IMR-90 (cell line): ENCODE results near the gene TMEM181. TPM values are rescaled to one million over a fixed set of nuclear protein-coding genes. Genes with fewer than 3 reads are reported as not detected.
A peak's percentile ranks its signal among the peaks of the same experiment; 100 is the strongest.

Experiments used
- ATAC-seq: fragments of 200-7000 bp; cut with Tn5 transposase; 2 replicates; pipeline ENCODE4 v1.9.1; 2020; ENCODE audit warnings: low read depth, mild to moderate bottlenecking, moderate library complexity
- BruUV-seq: library from RNA; stranded (reverse); fragments of 400-500 nt; replicated peaks from 2 replicates; lab custom pipeline; 2021; lab: Mats Ljungman, UMichigan
- CTCF ChIA-PET: fragments of 300-600 bp; formaldehyde crosslinking; extraction: SDS; loops from one replicate; lab custom pipeline; 2021; ENCODE audit warnings: antibody characterized with exemption; lab: Yijun Ruan, JAX
- POLR2A ChIA-PET: fragments of 300-600 bp; sonication (Branson Sonifier 250); formaldehyde crosslinking; loops from one replicate; lab custom pipeline; 2022; ENCODE audit warnings: antibody characterized with exemption; ENCODE audit not compliant: unreplicated experiment; lab: Charles Lee
- DNase-seq: peaks from one replicate; pipeline ENCODE4 v3.0.0; 2013
- H2AFZ ChIP-seq: replicated peaks from 2 replicates; pipeline ENCODE3; 2013; ENCODE audit warnings: low read length, mild to moderate bottlenecking; ENCODE audit not compliant: poor library complexity
- H2AK5ac ChIP-seq: 2 replicates; pipeline ENCODE4 v1.6.1; 2013; ENCODE audit warnings: low read depth, low read length, inconsistent platforms
- H2AK9ac ChIP-seq: replicated peaks from 2 replicates; pipeline ENCODE3; 2013; ENCODE audit warnings: mild to moderate bottlenecking, low read depth, low read length, moderate library complexity; ENCODE audit not compliant: poor library complexity
- H2BK120ac ChIP-seq: 2 replicates; pipeline ENCODE4 v1.6.1; 2013; ENCODE audit warnings: low read depth, low read length, inconsistent platforms
- H2BK15ac ChIP-seq: 3 replicates; pipeline ENCODE4 v1.6.1; 2013; ENCODE audit warnings: low read depth, low read length, inconsistent platforms
- H2BK20ac ChIP-seq: 2 replicates; pipeline ENCODE4 v1.6.1; 2013; ENCODE audit warnings: low read depth, mild to moderate bottlenecking, inconsistent platforms, low read length, moderate library complexity
- H2BK5ac ChIP-seq: 2 replicates; pipeline ENCODE4 v1.6.1; 2013; ENCODE audit warnings: mild to moderate bottlenecking, low read depth, low read length, inconsistent platforms; ENCODE audit not compliant: poor library complexity, severe bottlenecking
- H3K14ac ChIP-seq: replicated peaks from 2 replicates; pipeline ENCODE4 v1.6.1; 2013; ENCODE audit warnings: low read depth, low read length, inconsistent platforms
- H3K18ac ChIP-seq: 2 replicates; pipeline ENCODE4 v1.6.1; 2013; ENCODE audit warnings: low read depth, low read length, control low read depth
- H3K23ac ChIP-seq: 2 replicates; pipeline ENCODE4 v1.6.1; 2013; ENCODE audit warnings: low read depth, low read length, inconsistent platforms
- H3K27ac ChIP-seq: 2 replicates; pipeline ENCODE4 v1.5.1; 2013; ENCODE audit warnings: mild to moderate bottlenecking, control low read depth, low read length; ENCODE audit not compliant: insufficient read depth
- H3K27me3 ChIP-seq: 2 replicates; pipeline ENCODE4 v1.6.1; 2013; ENCODE audit warnings: low read length; ENCODE audit not compliant: control insufficient read depth, insufficient read depth
- H3K36me3 ChIP-seq: 2 replicates; pipeline ENCODE4 v1.6.1; 2013; ENCODE audit warnings: low read length, mixed read lengths; ENCODE audit not compliant: control insufficient read depth, insufficient read depth
- H3K4ac ChIP-seq: 2 replicates; pipeline ENCODE4 v1.6.1; 2013; ENCODE audit warnings: low read depth, low read length, inconsistent platforms
- H3K4me1 ChIP-seq: 2 replicates; pipeline ENCODE4 v1.6.1; 2013; ENCODE audit warnings: low read length, mixed read lengths; ENCODE audit not compliant: control insufficient read depth, insufficient read depth
- H3K4me2 ChIP-seq: 2 replicates; pipeline ENCODE4 v1.6.1; 2013; ENCODE audit warnings: low read depth, mild to moderate bottlenecking, control low read depth, low read length, moderate library complexity
- H3K4me3 ChIP-seq: 2 replicates; pipeline ENCODE4 v1.5.1; 2013; ENCODE audit warnings: low read depth, mild to moderate bottlenecking, control low read depth, low read length, moderate library complexity; ENCODE audit not compliant: insufficient read depth
- H3K56ac ChIP-seq: 2 replicates; pipeline ENCODE4 v1.6.1; 2013; ENCODE audit warnings: low read length, inconsistent platforms; ENCODE audit not compliant: insufficient read depth; ENCODE audit errors: extremely low read depth
- H3K79me1 ChIP-seq, 2 experiments: 2 replicates each; pipeline ENCODE4 v1.6.1; 2013; ENCODE audit warnings: low read length in 2 of 2, inconsistent platforms in 1 of 2, low read depth in 1 of 2
- H3K9ac ChIP-seq: 2 replicates; pipeline ENCODE4 v1.6.1; 2013; ENCODE audit warnings: low read depth, low read length, control low read depth
- H3K9me1 ChIP-seq: 2 replicates; pipeline ENCODE4 v1.6.1; 2013; ENCODE audit warnings: low read length, inconsistent platforms; ENCODE audit not compliant: insufficient read depth
- H3K9me3 ChIP-seq: 2 replicates; pipeline ENCODE4 v1.6.1; 2013; ENCODE audit warnings: low read length; ENCODE audit not compliant: control insufficient read depth, insufficient read depth
- H4K20me1 ChIP-seq: 2 replicates; pipeline ENCODE4 v1.6.1; 2013; ENCODE audit warnings: low read length, inconsistent platforms; ENCODE audit not compliant: insufficient read depth
- H4K5ac ChIP-seq: 2 replicates; pipeline ENCODE4 v1.6.1; 2013; ENCODE audit warnings: mild to moderate bottlenecking, low read depth, low read length, control low read depth
- H4K8ac ChIP-seq, 2 experiments: 2 replicates each; pipeline ENCODE4 v1.6.1; 2013; ENCODE audit warnings: low read depth in 2 of 2, low read length in 2 of 2, control low read depth in 1 of 2, inconsistent platforms in 1 of 2
- H4K91ac ChIP-seq: 2 replicates; pipeline ENCODE4 v1.6.1; 2013; ENCODE audit warnings: low read depth, low read length, inconsistent platforms; ENCODE audit not compliant: insufficient read depth
- RAD21 ChIP-seq: IDR thresholded peaks from 2 replicates; pipeline ENCODE4 v1.6.1; 2012; ENCODE audit warnings: low read length, improper control_type of control experiment
- WGBS, 2 experiments: methylation state at CpG; one replicate each; pipeline versions ENCODE4 v1.1.5 to v1.1.7; 2013; ENCODE audit warnings: missing lambda C conversion rate in 2 of 2; ENCODE audit not compliant: insufficient read length in 1 of 2; ENCODE audit errors: extremely low coverage in 2 of 2; 5-methylcytosine and 5-hydroxymethylcytosine counted together
- dilution Hi-C: fragments of 300-500 bp; cut with HindIII; formaldehyde crosslinking; loops from one replicate; pipeline ENCODE4 v1.14.3; 2018; ENCODE audit warnings: low sequenced_read_pairs; ENCODE audit not compliant: unreplicated experiment
- in situ Hi-C: fragments of 300-500 bp; cut with MboI; formaldehyde crosslinking; loops from 3 replicates; pipeline ENCODE4 v1.14.3; 2019; ENCODE audit warnings: low sequenced_read_pairs, inconsistent platforms, mixed read lengths
- intact Hi-C: fragments of 100-400 bp; cut with micrococcal nuclease; formaldehyde crosslinking; loops from 2 replicates; pipeline ENCODE4 v1.10.0; 2022
- polyA plus RNA-seq, 3 experiments: library from polyadenylated mRNA; depleted of rRNA; stranded (reverse); fragments of >200 nt; gene quantifications; 2 replicates each; pipeline ENCODE4 v1.2.3, GENCODE V29; 2012; ENCODE audit warnings: low replicate concordance in 1 of 3
- total RNA-seq: library from RNA; depleted of rRNA; stranded (reverse); fragments of >200 nt; gene quantifications from 2 replicates; pipeline ENCODE4 v1.2.3, GENCODE V29; 2012

Gene TMEM181
- total and polyA plus RNA-seq, 2 of the 4 experiments (the other 2 are of a cell fraction): 22.8 to 27.8 TPM

- DNase-seq (no peak), ATAC-seq (no peak)
- no peak overlapping the region for H3K4me2 ChIP-seq
- ChIA-PET CTCF (no interaction called here), POLR2A (interaction anchor here (0.6 to 0.7 kb wide), 2 partner anchors 9 to 16 kb away, joined by 3 to 4 read pairs; no protein-coding TSS in a partner anchor)
- H2BK5ac ChIP-seq: no peak overlapping the region
- peaks cover 5 to 32% of the 10 kb centered on the region in 2 experiments; a peak in 3 of 4 replicates for H3K79me1 ChIP-seq
- intact Hi-C loops (no loop called here), dilution Hi-C loops (no loop called here), in situ Hi-C loops (no loop called here)
- H3K27me3 ChIP-seq: no peaks in the 10 kb centered on the region
- H3K9me3 ChIP-seq: no peaks in the 10 kb centered on the region
- no peak overlapping the region for H2BK20ac ChIP-seq
- no peak overlapping the region for H3K4me3 ChIP-seq
- H2BK120ac ChIP-seq: no peak overlapping the region
- H2AK5ac ChIP-seq: peak overlapping the region; percentile 62; the same call in 1 of the 2 replicates
- peaks cover 14% of the 10 kb centered on the region for H3K9me1 ChIP-seq
- no peak for TF ChIP-seq RAD21
- H3K9ac ChIP-seq: no peak overlapping the region
- H4K91ac ChIP-seq: no peak overlapping the region
- H3K56ac ChIP-seq: no peak overlapping the region
- H3K36me3 ChIP-seq: no peaks in the 10 kb centered on the region
- H3K18ac ChIP-seq: no peak overlapping the region
- WGBS, 2 experiments: 95% methylated on average over 4 of the region's 14 CpGs; no CpG with 5 or more reads in 1 of the 2 experiments
- no peak overlapping the region for H3K27ac ChIP-seq
- H3K4me1 ChIP-seq: peaks cover 12% of the 10 kb centered on the region
- no peak overlapping the region for H3K14ac ChIP-seq
- peak overlapping the region; percentile 90 for H2AFZ ChIP-seq
- BruUV-seq: no TSS peak
- peak overlapping the region; percentile 87 for H3K4ac ChIP-seq
- H2BK15ac ChIP-seq: peak overlapping the region; percentile 42; the same call in 1 of the 3 replicates
- no peak overlapping the region for H3K23ac ChIP-seq
- H2AK9ac ChIP-seq: peak overlapping the region; percentile 52
- H4K5ac ChIP-seq: peak overlapping the region; percentile 100; the same call in 1 of the 2 replicates
- H4K8ac ChIP-seq: peak overlapping the region; percentile 98 to 99
- H4K20me1 ChIP-seq: peaks cover 28% of the 10 kb centered on the region
Measured at GRCh38 chr6:158558415-158559306, 1.2 kb upstream of the TMEM181 start.
